HG03108 (cell line): Measurements from ENCODE around the gene KANSL1.

Experiments used
- ATAC-seq: cut with Tn5 transposase; IDR thresholded peaks from one replicate; pipeline ENCODE4 v1.9.1; 2021; ENCODE audit warnings: moderate library complexity; ENCODE audit not compliant: unreplicated experiment

Gene KANSL1

GRCh38 chr17:46044286-46044928, 148.8 kb downstream of the KANSL1 start:
- no peak for ATAC-seq

- ATAC-seq = no peak
Observed at GRCh38 chr17:46043606-46044005, 149.6 kb downstream of the KANSL1 start.

DNA sequence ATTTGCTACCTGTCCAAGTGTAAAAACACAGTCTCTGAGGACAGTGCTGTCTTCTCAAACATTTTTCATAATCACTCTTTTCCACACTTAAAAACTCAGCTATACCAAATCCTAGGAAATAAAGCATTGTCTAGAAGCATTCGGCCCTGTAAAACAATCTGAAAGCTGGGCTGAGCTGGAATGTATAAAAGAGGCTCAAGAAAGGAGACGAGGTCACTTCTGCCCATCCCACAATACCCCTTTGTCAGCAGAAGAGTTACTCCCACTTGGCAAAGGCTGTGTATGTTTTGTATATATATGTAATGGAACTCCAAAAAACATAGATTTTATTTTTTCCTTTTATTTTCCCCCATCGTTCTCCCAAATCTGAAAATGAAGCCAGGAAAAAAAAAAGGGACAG, 150.3 kb downstream of the KANSL1 start:
- ATAC-seq = no peak

GRCh38 chr17:46042246-46042645, 151.0 kb downstream of the KANSL1 start:
- no peak for ATAC-seq

DNA sequence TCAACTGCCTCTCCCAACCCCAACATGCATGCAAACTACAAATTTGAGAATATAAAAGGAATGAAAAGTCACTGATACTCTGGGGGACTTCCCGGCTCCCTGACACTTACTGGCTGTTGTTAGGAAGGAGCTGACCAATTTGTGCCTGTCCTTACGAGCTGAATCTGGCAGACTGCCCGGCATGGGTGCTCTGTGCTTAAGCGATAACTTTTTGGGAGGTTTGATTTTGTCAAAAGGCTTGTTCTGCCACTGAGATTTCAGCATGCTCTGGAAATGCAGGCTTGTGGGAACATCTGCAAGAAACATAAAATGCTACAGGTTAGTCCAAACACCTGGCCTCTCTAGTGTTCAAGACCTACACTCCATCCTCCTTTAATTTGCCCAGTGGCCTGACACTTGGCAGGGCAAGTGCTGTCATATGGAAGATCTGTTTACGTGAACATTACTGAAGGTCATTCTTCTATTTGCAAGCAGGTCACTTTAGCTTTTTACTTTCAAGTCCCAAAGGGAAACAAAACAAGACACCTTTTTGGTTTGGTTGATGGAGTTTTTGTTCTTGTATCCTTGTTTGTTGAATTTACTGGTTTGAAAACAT, 153.5 kb downstream of the KANSL1 start:
- no peak for ATAC-seq

DNA sequence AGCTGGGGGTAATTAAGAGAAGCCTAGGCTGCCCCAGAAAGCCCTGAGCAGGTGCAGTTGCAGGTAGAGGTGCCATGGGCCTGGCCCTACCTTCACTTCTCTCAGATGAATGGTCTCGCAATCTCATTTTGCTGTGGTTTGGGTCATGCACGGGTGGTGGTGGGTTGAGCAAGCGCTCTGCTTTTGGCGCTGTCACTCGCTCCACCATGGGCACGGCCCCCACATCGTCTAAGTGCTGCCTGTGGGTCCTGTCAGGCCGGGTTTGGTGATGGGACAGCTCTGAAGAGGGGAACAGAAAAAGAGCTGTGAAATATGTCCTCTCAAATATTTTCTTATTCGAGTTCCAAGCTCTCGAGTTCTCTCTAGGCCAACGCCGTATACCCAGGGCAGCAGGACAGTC, 154.3 kb downstream of the KANSL1 start:
- no peak for ATAC-seq

GRCh38 chr17:46038414-46038813, 154.8 kb downstream of the KANSL1 start:
- ATAC-seq = no peak

DNA sequence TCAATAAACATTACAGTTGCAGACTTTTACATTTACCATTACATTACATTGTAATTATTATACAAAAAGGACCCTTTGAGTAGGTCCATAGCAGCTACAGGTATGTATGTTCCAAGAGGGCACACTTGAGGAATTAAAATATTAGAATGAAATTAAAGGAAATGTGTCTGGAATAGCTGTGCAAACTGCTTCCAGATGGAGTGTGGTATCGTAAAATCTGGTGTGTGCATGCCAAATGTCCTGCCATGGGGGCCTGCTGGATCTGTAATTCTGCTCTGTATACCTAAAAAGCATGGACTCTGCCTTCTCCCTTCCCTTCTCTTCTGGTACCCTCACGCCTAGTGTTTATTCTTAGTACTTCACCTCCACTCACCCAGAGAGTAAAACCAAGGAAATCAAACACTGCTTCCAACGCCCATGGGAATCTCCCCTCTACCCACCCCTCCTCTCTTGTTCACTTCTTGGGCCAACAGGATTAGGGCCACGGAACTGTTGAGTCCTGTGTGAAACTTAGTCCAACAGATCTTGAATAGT, 155.4 kb downstream of the KANSL1 start:
- ATAC-seq = no peak

DNA sequence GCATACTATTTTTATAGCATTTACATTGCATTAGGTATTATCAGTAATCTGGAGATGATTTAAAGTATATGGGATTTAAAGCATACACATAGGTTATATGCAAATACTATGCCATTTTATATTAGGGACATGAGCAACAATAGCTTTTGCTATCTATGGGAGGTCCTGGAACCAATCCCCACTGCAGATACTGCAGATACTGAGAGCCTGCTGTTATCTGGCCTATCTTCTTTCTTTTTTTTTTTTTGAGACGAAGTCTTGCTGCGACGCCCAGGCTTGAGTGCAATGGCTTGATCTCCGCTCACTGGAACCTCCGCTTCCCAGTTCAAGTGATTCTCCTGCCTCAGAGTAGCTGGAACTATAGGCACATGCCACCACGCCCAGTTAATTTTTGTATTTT, 156.7 kb downstream of the KANSL1 start:
- ATAC-seq = no peak

- no peak for ATAC-seq
Observed at GRCh38 chr17:46035112-46035818, 158.0 kb downstream of the KANSL1 start.

DNA sequence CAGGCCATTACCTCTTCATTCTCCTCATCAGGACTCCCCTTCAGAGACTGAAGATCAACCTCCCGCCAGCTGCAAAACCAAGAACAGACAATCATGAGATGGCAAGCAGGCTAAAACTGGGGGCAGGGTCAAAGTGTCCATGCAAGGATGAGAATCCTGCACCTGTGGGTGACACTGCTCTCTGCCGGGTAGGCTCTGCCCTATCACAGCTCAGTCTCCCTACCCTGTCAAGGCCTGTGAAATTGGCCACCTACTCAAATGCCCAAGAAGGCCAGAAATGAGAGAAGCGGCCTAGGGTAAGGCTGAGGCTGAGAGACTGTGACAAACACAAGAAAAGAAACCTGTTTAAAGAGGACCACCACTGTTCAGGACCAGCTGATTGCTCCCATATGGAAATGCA, 159.8 kb downstream of the KANSL1 start:
- ATAC-seq = no peak

DNA sequence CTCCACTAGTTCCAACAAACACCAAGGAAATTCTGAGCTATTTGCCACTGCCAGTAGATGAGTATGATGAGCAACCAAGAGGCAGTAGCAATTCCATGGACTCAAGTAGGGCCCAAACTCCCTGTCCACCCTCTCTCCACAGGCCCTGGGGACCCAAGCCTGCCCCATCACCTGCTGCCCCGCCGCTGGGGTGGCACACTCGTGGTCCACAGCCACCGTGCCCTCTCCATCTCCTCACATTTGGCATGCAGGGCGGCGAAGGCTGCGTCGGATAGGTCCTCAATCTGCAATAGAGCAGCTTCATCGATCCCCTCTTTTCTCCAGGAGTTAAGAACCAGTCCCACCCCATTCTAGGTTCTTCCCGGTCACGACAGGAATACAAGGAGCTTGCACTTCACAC, 160.3 kb downstream of the KANSL1 start:
- ATAC-seq = no peak

GRCh38 chr17:46031920-46032319, 161.3 kb downstream of the KANSL1 start:
- no peak for ATAC-seq

- no peak for ATAC-seq
Observed at GRCh38 chr17:46031440-46031839, 161.8 kb downstream of the KANSL1 start.

GRCh38 chr17:46030752-46031151, 162.5 kb downstream of the KANSL1 start:
- no peak for ATAC-seq

DNA sequence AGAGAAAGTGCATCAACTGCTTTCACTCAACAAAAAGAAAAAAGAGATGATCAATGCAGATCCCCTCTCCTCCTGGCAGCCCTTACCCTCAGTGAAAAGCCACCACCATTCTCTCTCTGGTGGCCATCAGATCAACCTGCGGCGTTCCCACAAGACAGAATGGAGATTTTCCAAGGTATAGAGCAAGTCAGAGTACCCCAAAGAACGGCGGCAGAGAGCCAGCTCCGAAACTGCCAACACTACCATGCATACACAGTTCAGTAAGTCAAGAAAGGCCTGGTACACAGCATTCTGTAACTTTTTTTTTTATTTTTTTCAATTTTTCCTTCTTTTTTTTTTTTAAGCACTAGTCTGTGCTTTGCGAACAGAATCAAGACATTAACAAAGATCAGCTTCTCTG, 163.6 kb downstream of the KANSL1 start:
- no peak for ATAC-seq

DNA sequence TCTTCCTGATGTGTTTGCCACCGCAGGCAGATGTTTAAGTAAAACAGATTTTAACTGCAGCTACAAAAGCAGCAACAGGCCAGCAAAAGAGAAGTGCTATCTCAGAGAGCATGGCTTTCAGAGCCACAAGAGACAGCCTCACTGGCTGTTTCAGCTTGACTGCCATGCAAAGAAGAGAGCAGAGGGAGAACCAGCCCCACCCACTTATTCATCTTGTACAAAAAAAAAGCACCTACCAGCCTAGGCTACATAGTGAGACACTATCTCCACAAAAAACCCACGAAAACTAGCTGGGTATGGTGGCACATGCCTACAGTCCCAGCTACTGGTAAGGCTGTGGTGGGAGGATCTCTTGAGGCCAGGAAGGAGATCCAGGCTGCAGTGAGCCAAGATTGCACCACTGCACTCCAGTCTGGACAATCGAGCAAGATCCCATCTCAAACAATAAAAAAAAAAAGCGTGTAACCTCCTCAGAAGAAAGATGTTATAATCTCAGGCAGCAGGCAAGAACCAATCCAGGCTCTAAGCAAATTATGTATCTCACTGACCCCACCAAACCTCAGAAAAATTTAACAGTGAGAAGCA, 164.2 kb downstream of the KANSL1 start:
- no peak for ATAC-seq

GRCh38 chr17:46028374-46028773, 164.9 kb downstream of the KANSL1 start:
- ATAC-seq = no peak

GRCh38 chr17:46027976-46028325, 165.3 kb downstream of the KANSL1 start:
- ATAC-seq = no peak

DNA sequence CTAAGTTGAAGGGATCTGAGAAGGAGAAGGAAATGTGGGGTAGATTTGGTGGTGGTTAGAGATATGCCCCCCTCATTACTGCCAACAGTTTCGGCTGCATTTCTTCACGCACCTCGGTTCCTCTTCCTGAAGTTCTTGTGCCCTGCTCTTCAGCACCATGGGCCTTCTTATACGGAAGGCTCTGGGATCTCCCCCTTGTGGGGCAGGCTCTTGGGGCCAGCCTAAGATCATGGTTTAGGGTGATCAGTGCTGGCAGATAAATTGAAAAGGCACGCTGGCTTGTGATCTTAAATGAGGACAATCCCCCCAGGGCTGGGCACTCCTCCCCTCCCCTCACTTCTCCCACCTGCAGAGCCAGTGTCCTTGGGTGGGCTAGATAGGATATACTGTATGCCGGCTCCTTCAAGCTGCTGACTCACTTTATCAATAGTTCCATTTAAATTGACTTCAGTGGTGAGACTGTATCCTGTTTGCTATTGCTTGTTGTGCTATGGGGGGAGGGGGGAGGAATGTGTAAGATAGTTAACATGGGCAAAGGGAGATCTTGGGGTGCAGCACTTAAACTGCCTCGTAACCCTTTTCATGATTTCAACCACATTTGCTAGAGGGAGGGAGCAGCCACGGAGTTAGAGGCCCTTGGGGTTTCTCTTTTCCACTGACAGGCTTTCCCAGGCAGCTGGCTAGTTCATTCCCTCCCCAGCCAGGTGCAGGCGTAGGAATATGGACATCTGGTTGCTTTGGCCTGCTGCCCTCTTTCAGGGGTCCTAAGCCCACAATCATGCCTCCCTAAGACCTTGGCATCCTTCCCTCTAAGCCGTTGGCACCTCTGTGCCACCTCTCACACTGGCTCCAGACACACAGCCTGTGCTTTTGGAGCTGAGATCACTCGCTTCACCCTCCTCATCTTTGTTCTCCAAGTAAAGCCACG, 165.9 kb downstream of the KANSL1 start:
- no peak for ATAC-seq
